H9 (cell line): ENCODE results near the gene CDH3. TPM values are rescaled to one million over a fixed set of nuclear protein-coding genes. Genes with fewer than 3 reads are reported as not detected.

Source experiments
- DNase-seq: peaks from one replicate; pipeline ENCODE4 v3.0.0-alpha.2; 2017
- H2AFZ ChIP-seq: one replicate; pipeline ENCODE4 v1.6.1; 2013; ENCODE audit warnings: mild to moderate bottlenecking, low read length, control low read depth, moderate library complexity
- H2AK5ac ChIP-seq: 2 replicates; pipeline ENCODE4 v1.6.1; 2013; ENCODE audit warnings: low read length, control low read depth, mixed read lengths; ENCODE audit not compliant: insufficient read length
- H2BK120ac ChIP-seq: one replicate; pipeline ENCODE4 v1.6.1; 2013; ENCODE audit warnings: low read depth, mild to moderate bottlenecking, low read length, control low read depth, inconsistent platforms; ENCODE audit not compliant: poor library complexity, severe bottlenecking
- H2BK12ac ChIP-seq: 2 replicates; pipeline ENCODE4 v1.6.1; 2013; ENCODE audit warnings: low read length, control low read depth, mixed read lengths, low read depth; ENCODE audit not compliant: insufficient read length
- H2BK15ac ChIP-seq: 2 replicates; pipeline ENCODE4 v1.6.1; 2013; ENCODE audit warnings: low read depth, low read length, control low read depth
- H2BK20ac ChIP-seq: one replicate; pipeline ENCODE4 v1.6.1; 2013; ENCODE audit warnings: low read depth, mild to moderate bottlenecking, low read length, control low read depth, inconsistent platforms; ENCODE audit not compliant: poor library complexity, severe bottlenecking
- H2BK5ac ChIP-seq: 2 replicates; pipeline ENCODE4 v1.6.1; 2013; ENCODE audit warnings: low read length, control low read depth, mixed read lengths; ENCODE audit not compliant: insufficient read length
- H3K14ac ChIP-seq: 2 replicates; pipeline ENCODE4 v1.6.1; 2013; ENCODE audit warnings: low read length, control low read depth; ENCODE audit not compliant: insufficient read depth
- H3K18ac ChIP-seq: 2 replicates; pipeline ENCODE4 v1.6.1; 2013; ENCODE audit warnings: low read depth, mild to moderate bottlenecking, mixed read lengths, low read length, control low read depth; ENCODE audit not compliant: insufficient read length
- H3K23ac ChIP-seq: 2 replicates; pipeline ENCODE4 v1.6.1; 2013; ENCODE audit warnings: low read length, control low read depth, mixed read lengths, low read depth; ENCODE audit not compliant: insufficient read length
- H3K23me2 ChIP-seq: 2 replicates; pipeline ENCODE4 v1.6.1; 2013; ENCODE audit warnings: low read depth, mild to moderate bottlenecking, mixed read lengths, low read length, control low read depth; ENCODE audit not compliant: insufficient read length, poor library complexity, severe bottlenecking
- H3K27ac ChIP-seq: 2 replicates; pipeline ENCODE4 v1.5.1; 2013; ENCODE audit warnings: low read length, control low read depth, mixed read lengths, low read depth; ENCODE audit not compliant: insufficient read length
- H3K27me3 ChIP-seq: 2 replicates; pipeline ENCODE4 v1.6.1; 2013; ENCODE audit warnings: low read length, control low read depth, inconsistent platforms; ENCODE audit not compliant: insufficient read depth
- H3K4ac ChIP-seq: 2 replicates; pipeline ENCODE4 v1.6.1; 2013; ENCODE audit warnings: low read depth, mild to moderate bottlenecking, control low read depth, inconsistent platforms, low read length, moderate library complexity
- H3K4me1 ChIP-seq: 2 replicates; pipeline ENCODE4 v1.6.1; 2013; ENCODE audit warnings: low read length, control low read depth, inconsistent platforms; ENCODE audit not compliant: insufficient read depth
- H3K4me2 ChIP-seq: 2 replicates; pipeline ENCODE4 v1.6.1; 2013; ENCODE audit warnings: low read length, control low read depth, mixed read lengths; ENCODE audit not compliant: insufficient read length, insufficient read depth
- H3K56ac ChIP-seq: 2 replicates; pipeline ENCODE4 v1.6.1; 2013; ENCODE audit warnings: low read depth, mild to moderate bottlenecking, mixed read lengths, low read length, control low read depth; ENCODE audit not compliant: insufficient read length
- H3K79me1 ChIP-seq: 2 replicates; pipeline ENCODE4 v1.6.1; 2013; ENCODE audit warnings: low read depth, mild to moderate bottlenecking, moderate library complexity, low read length, control low read depth, inconsistent platforms; ENCODE audit not compliant: insufficient read depth, poor library complexity, severe bottlenecking
- H3K79me2 ChIP-seq: 2 replicates; pipeline ENCODE4 v1.6.1; 2013; ENCODE audit warnings: low read length, control low read depth, inconsistent platforms; ENCODE audit not compliant: insufficient read depth
- H3K9ac ChIP-seq: 2 replicates; pipeline ENCODE4 v1.6.1; 2013; ENCODE audit warnings: low read length, control low read depth, mixed read lengths; ENCODE audit not compliant: insufficient read length; ENCODE audit errors: extremely low read depth
- H3K9me3 ChIP-seq: one replicate; pipeline ENCODE4 v1.6.1; 2013; ENCODE audit warnings: low read depth, low read length, inconsistent platforms; ENCODE audit not compliant: control insufficient read depth
- H3T11ph ChIP-seq: one replicate; pipeline ENCODE4 v1.6.1; 2013; ENCODE audit warnings: mild to moderate bottlenecking, low read length, control low read depth, inconsistent platforms
- H4K20me1 ChIP-seq: one replicate; pipeline ENCODE4 v1.6.1; 2013; ENCODE audit not compliant: control insufficient read depth, insufficient read length, insufficient read depth
- H4K5ac ChIP-seq: 2 replicates; pipeline ENCODE4 v1.6.1; 2013; ENCODE audit warnings: low read depth, mild to moderate bottlenecking, mixed read lengths, low read length, control low read depth; ENCODE audit not compliant: insufficient read length
- H4K8ac ChIP-seq: replicated peaks from 2 replicates; pipeline ENCODE4 v1.6.1; 2013; ENCODE audit warnings: low read length, control low read depth, mixed read lengths, low read depth; ENCODE audit not compliant: insufficient read length
- H4K91ac ChIP-seq: 2 replicates; pipeline ENCODE4 v1.6.1; 2013; ENCODE audit warnings: low read depth, mild to moderate bottlenecking, moderate library complexity, mixed read lengths, low read length, control low read depth; ENCODE audit not compliant: insufficient read length
- H3K27ac Mint-ChIP-seq, 3 experiments: 2 replicates in 2 of 3; 3 replicates in 1 of 3; pipeline ENCODE4 v1.8.0; 2020 to 2021; ENCODE audit warnings: mixed read lengths in 3 of 3, mild to moderate bottlenecking in 1 of 3, moderate library complexity in 1 of 3
- H3K27me3 Mint-ChIP-seq: 2 replicates; pipeline ENCODE4 v1.8.0; 2021; ENCODE audit warnings: low read depth, mild to moderate bottlenecking, moderate library complexity, mixed read lengths
- H3K36me3 Mint-ChIP-seq, 3 experiments: 2 replicates in 2 of 3; 3 replicates in 1 of 3; pipeline ENCODE4 v1.8.0; 2020 to 2021; ENCODE audit warnings: low read depth in 3 of 3, mixed read lengths in 3 of 3; ENCODE audit not compliant: insufficient read depth in 1 of 3
- H3K4me1 Mint-ChIP-seq, 2 experiments: 2 replicates each; pipeline ENCODE4 v1.8.0; 2020; ENCODE audit warnings: mixed read lengths in 2 of 2
- H3K4me3 Mint-ChIP-seq, 2 experiments: 2 replicates in 1 of 2; 3 replicates in 1 of 2; pipeline ENCODE4 v1.8.0; 2020 to 2021; ENCODE audit warnings: mild to moderate bottlenecking in 2 of 2, mixed read lengths in 2 of 2, moderate library complexity in 1 of 2
- H3K9me3 Mint-ChIP-seq, 2 experiments: 2 replicates in 1 of 2; 3 replicates in 1 of 2; pipeline ENCODE4 v1.8.0; 2020; ENCODE audit warnings: mild to moderate bottlenecking in 2 of 2, mixed read lengths in 2 of 2, moderate library complexity in 1 of 2
- CTCF ChIP-seq: fragments of 200-600 bp; sonication (generic); conservative IDR thresholded peaks from 3 replicates; pipeline ENCODE4 v1.8.0; 2021; ENCODE audit warnings: antibody characterized with exemption, mild to moderate bottlenecking
- WGBS: extraction: QIAGEN DNeasy Blood & Tissue Kit; methylation state at CpG from one replicate; pipeline ENCODE4 v1.1.7; 2013; ENCODE audit warnings: missing lambda C conversion rate, low lambda C conversion rate, mixed read lengths; ENCODE audit not compliant: insufficient read length; ENCODE audit errors: extremely low coverage; 5-methylcytosine and 5-hydroxymethylcytosine counted together
- total RNA-seq: library from RNA; stranded (reverse); gene quantifications from 2 replicates; pipeline ENCODE4 v1.2.1, GENCODE V29; 2021

The CDH3 gene
- total RNA-seq, 1 experiment from 2014 or later: 97.2 TPM

GRCh38 chr16:68689921-68690320 lies 44.8 kb downstream of the CDH3 start:
- Histone ChIP-seq H3K27ac (no peak overlapping the region), H3T11ph (no peak overlapping the region), H3K14ac (no peak overlapping the region), H3K18ac (no peak overlapping the region), H2BK12ac (no peak overlapping the region), H3K27me3 (no peaks in the 10 kb centered on the region), H3K4ac (no peak overlapping the region), H2BK15ac (no peak overlapping the region), H2AK5ac (no peak overlapping the region), H2BK120ac (no peak overlapping the region), H2BK5ac (no peak overlapping the region), H4K91ac (no peak overlapping the region), H4K8ac (no peak overlapping the region), H3K9ac (no peak overlapping the region), H3K56ac (no peak overlapping the region), H4K20me1 (no peaks in the 10 kb centered on the region), H3K79me2 (no peaks in the 10 kb centered on the region), H3K23ac (no peak overlapping the region), H4K5ac (no peak overlapping the region), H3K79me1 (no peaks in the 10 kb centered on the region), H3K4me1 (no peaks in the 10 kb centered on the region), H3K9me3 (no peaks in the 10 kb centered on the region), H2AFZ (no peak overlapping the region), H3K4me2 (no peak overlapping the region), H3K23me2 (no peaks in the 10 kb centered on the region), H2BK20ac (no peak overlapping the region)
- Mint-ChIP-seq H3K4me1 (peaks cover 0 to 4% of the 10 kb centered on the region in 2 experiments; a peak in 1 of 4 replicates), H3K4me3 (no peak overlapping the region), H3K27ac (no peak overlapping the region), H3K36me3 (peaks cover 42 to 82% (median 66%) of the 10 kb centered on the region in 3 experiments; a peak in 6 of 7 replicates), H3K9me3 (no peaks in the 10 kb centered on the region), H3K27me3 (no peaks in the 10 kb centered on the region)
- DNase-seq: no peak
- WGBS: no CpG with 5 or more reads among the region's 5 CpGs
- no peak for TF ChIP-seq CTCF
